Left renal cortex interstitium (tissue), 4 donors: ENCODE data around the gene AUTS2. TPM values are rescaled to one million over a fixed set of nuclear protein-coding genes. Genes with fewer than 3 reads are reported as not detected.

Experiments
- DNase-seq, 4 donors: peaks; one replicate each; pipeline ENCODE4 v3.0.0-alpha.2; 2013; ENCODE audit warnings: low read depth in 4 of 4, low spot score in 2 of 4, missing footprints in 1 of 4
- polyA plus RNA-seq, 4 donors: library from polyadenylated mRNA; unstranded; fragments of 120-200 nt; gene quantifications; one replicate each; pipeline ENCODE4 v1.2.1, GENCODE V29; 2013; ENCODE audit not compliant: insufficient read length in 4 of 4

AUTS2 gene
- polyA plus RNA-seq, 4 donors: 56.5 to 144 (median 82.8) TPM

GRCh38 chr7:70457482-70457881, 859.2 kb downstream of the AUTS2 start:
- no peak for DNase-seq

DNA sequence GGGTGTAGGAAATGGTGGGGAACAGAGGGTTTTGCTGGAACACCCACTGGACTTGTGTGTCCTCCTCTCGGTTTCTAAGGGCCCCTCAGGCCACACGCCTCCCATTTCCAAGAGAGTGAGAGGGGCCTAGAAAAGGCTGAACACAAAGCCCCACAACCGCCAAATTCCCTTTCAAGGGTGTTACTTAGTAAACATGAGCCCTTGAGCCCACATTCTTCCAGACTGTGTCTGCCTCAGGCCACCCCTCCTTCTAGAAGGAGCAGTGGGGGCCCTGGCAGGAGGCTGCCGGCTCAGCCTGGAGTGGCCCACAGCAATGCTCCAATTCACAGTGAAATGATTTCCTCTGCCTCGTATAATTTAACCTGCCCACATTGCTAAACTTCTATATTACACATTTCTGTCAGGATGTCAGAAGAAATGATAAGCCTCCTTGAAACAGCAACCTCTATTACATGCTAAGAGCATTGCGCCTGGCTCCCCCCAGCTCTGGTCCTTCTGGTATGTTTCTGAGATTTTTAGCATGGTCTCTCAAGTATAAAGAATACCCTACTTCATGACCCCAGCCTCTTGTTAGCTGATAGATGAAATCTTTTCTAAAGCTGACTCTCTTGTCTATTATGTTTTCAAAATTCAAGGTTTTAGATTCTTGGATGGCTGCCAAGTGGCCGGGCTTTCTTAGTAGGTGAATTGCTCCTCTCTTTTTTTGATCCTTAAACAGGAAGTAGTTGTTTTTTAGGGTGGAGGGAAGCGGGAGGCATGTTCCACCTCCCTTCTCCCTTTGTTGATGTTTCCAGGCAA, 859.8 kb downstream of the AUTS2 start:
- no peak for DNase-seq

GRCh38 chr7:70458745-70459144, 860.5 kb downstream of the AUTS2 start:
- no peak for DNase-seq

DNA sequence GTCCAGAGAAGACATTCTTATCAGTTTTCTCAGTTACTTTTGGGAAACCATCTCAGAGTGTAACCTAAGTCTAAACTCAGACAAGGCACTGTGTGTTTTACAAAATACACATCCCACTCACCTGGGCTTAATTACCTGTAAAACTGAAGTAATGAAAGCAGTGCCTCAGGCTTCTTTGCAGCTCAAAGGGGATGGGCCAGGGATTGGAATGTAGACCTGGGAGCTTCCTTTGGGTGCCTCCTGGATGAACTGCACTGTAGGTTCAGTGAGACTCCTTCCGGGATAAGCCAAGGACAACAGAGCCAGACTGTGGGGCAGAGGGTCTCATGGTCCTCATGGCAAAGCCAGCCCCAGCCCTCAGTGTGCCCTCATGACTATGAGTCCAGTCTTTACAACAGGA, 861.3 kb downstream of the AUTS2 start:
- no peak for DNase-seq

DNA sequence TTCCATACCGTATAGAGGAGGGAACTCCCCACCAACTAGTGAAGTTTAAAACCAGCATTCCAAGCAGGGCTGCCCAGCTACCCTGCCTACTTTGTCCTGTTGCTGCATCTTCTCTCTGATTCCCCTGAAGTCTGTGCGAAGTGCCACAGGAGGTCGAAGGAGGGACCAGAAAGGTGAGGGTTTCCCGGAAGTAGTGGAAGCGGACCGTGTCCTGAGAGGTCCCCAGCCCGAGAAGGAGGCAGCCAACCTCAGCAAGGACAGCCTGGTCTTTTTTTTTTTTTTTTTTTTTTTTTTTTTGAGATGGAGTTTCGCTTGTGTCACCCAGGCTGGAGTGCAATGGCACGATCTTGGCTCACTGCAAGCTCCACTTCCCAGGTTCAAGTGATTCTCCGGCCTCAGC, 861.8 kb downstream of the AUTS2 start:
- DNase-seq: no peak

DNA sequence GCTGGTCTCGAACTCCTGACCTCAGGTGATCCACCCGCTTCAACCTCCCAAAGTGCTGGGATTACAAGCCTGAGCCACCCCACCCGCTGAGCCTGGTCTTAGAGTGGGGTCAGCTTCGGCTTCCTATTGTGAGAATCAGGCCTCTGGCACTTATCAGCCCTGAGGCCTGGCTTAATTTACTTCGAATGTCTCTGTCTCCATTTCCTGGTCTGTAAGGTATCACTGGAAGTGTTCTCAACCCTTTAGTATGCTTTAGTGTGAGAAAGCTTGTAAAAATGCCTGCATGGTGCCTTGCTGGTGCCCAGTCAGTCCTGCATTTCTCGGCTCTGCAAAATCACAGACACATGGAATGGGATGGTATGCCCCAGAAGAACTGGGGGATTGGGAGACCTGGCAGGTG, 862.3 kb downstream of the AUTS2 start:
- no peak for DNase-seq

- no peak for DNase-seq
Observed at GRCh38 chr7:70463352-70463938, 865.2 kb downstream of the AUTS2 start.

- DNase-seq: no peak
Observed at GRCh38 chr7:70466725-70467364, 868.6 kb downstream of the AUTS2 start.

- DNase-seq: no peak
Observed at GRCh38 chr7:70470746-70471145, 872.5 kb downstream of the AUTS2 start.

GRCh38 chr7:70472601-70473237, 874.4 kb downstream of the AUTS2 start:
- no peak for DNase-seq

DNA sequence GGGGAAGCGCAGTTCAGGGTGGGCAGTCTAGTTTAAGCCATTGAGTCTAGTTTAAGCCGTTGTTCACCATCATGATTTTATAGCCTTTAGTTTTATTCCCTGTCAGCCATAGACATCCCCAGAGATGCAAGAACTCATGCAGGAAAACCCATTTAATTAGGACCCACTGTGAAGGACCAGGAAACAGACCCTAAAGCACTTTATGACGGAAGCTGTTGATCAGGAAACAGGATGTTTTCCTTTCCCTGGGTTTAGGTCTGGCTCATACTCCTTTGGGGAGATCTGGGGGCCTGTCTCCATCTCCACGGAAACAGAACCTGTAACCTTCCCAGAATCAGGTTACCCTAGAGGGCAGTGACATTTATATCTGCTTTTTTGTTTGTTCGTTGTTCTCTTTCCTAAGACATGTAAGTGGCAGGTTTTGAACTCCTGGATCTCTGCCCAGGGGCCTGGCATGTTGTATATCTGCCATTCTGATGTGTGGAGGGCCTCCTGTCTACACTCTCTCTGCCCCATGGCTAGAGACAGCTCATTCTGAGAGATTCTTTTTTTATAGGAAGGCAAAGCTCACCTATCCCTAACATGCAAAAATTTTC, 876.5 kb downstream of the AUTS2 start:
- no peak for DNase-seq

- no peak for DNase-seq
Observed at GRCh38 chr7:70477036-70478010, 879.0 kb downstream of the AUTS2 start.

GRCh38 chr7:70479153-70480021, 881.1 kb downstream of the AUTS2 start:
- no peak for DNase-seq

GRCh38 chr7:70480927-70481569, 882.8 kb downstream of the AUTS2 start:
- DNase-seq: no peak

DNA sequence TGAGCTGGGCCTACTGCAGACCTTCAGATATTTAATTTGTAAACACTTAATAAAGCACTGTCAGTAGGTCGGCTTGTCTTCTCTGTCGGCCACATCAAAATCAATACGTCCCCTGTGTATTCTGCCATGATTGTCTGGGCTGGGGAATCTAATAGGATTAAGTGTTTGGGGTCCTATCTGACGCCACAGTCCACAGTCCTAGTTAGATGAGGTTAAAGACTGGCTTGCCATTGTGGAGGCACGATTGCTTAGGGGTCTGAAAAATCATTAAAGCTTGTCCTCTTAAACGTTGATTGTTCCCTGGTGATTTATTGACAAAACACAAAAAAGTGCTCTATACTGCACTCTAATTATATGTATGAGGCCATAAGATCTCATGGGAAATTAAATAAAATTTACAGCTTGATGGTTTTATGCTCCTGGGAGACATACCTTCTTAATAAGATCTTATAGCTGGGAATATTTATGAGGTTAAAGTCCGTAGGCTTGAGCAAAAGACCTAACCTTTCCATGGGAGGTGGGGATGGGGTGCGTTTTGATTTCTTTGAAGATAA, 883.4 kb downstream of the AUTS2 start:
- DNase-seq: no peak

- DNase-seq: no peak
Observed at GRCh38 chr7:70484255-70484654, 886.0 kb downstream of the AUTS2 start.

GRCh38 chr7:70486977-70487376, 888.7 kb downstream of the AUTS2 start:
- DNase-seq: no peak

DNA sequence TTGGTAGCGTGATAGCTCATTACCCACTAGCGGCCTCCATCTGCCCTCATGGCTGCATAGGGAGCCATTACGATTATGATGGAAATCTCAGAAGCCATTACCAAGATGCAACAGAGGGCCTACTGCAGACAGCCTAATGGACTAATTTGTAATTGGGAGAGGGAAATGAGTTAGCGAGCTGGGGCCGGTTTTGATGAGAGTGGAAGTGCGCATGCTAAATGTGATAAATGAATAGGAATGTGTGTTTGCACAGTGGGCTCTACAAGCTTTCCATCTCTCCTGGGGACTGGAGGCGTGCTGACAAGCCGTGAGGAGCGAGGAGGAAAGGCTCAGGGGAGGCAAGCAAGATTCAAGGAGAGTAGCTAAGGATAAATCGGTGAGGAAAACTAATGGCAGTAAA, 889.2 kb downstream of the AUTS2 start:
- no peak for DNase-seq
